ENCODE data around the gene FUT7.
A peak's percentile ranks its signal among the peaks of the same experiment; 100 is the strongest.

Gene FUT7

GRCh38 chr9:137002646-137003041 is 29.2 kb downstream of the FUT7 start:
- Mint-ChIP-seq H3K27ac (no peak overlapping the region), H3K36me3 (ENCODE audit: low read depth) (no peaks in the 10 kb centered on the region), H3K4me3 (no peak overlapping the region), H3K9me3 (no peaks in the 10 kb centered on the region), H3K27me3 (ENCODE audit: low read depth) (peaks cover 2% of the 10 kb centered on the region), H3K4me1 (ENCODE audit: low read depth) (peaks cover 17% of the 10 kb centered on the region)

DNA sequence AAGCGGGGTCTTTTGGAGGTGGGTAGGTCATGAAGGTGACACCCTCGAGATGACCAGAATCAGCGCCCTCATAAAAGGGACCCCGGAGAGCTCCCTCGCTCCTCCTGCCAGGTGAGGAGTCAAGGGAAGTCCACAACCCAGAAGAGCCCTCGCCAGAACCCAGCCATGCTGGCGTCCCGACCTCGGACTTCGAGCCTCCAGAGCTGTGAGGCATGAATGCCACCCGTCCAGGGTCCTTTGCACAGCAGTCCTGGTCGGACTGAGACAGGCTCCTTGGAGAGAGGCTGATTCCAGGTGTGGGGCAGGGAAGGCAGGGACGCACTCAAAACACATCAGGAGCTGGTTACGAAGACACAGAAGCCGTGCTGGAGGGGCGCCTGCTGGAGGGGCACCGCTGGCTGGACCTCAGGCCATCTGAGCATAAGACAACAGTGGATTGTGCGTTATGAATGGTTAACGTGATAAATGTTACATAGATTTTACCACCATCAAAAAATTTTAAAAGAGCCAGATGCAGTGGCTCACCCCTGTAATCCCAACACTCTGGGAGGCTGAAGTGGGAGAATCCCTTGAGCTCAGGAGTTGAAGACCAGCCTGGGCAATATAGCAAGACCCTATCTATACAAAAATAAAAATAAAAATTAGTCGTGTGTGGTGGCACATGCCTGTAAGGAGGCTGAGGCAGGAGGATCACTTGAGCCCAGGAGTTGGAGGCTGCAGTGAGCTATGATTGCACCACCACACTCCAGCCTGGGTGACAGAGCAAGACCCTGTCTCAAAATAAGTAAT is 29.8 kb downstream of the FUT7 start:
- Mint-ChIP-seq H3K4me1 (ENCODE audit: low read depth) (peaks cover 19% of the 10 kb centered on the region), H3K27ac (no peak overlapping the region), H3K9me3 (no peaks in the 10 kb centered on the region), H3K27me3 (ENCODE audit: low read depth) (peaks cover 4% of the 10 kb centered on the region), H3K4me3 (no peak overlapping the region), H3K36me3 (ENCODE audit: low read depth) (no peaks in the 10 kb centered on the region)

DNA sequence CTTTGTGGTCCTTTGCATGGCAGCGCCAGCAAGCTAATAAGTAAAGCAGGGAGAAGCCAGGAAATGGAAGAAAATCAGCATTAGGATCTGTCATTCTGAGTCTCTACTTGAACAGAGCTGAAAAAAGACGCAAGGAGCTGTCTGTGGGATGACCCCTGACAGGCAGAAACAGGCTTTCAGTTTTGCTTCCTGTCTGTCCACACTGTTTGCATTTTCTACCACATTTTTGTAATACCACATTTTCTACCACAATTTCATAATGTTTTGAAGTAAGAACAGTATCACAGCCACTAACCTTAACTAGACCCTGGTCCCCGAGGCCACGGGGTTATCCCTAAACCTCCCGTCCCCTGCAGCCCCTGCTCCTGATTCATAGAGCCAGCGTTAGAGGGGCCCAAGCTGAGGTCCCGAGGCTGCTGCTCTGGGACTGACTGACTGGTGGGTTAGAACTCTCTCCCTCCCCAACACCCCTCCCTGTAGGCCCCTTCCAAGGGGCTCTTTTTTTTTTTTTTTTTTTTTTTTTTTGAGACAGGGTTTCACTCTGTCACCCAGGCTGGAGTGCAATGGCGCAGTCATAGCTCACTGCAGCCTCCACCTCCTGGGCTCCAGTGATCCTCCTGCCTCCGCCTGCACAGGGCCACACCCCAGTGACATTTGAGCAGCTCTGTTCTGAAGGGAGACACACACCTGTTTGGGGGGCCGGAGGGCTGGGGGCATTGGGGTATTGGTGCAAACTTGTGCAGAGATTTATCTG is 31.5 kb downstream of the FUT7 start:
- no peaks in the 10 kb centered on the region for H3K9me3 Mint-ChIP-seq
- peaks cover 22% of the 10 kb centered on the region for H3K4me1 Mint-ChIP-seq (ENCODE audit: low read depth)
- no peaks in the 10 kb centered on the region for H3K36me3 Mint-ChIP-seq (ENCODE audit: low read depth)
- peaks cover 4% of the 10 kb centered on the region for H3K27me3 Mint-ChIP-seq (ENCODE audit: low read depth)
- peak overlapping the region; percentile 75 for H3K27ac Mint-ChIP-seq
- H3K4me3 Mint-ChIP-seq, result peak overlapping the region; percentile 11

DNA sequence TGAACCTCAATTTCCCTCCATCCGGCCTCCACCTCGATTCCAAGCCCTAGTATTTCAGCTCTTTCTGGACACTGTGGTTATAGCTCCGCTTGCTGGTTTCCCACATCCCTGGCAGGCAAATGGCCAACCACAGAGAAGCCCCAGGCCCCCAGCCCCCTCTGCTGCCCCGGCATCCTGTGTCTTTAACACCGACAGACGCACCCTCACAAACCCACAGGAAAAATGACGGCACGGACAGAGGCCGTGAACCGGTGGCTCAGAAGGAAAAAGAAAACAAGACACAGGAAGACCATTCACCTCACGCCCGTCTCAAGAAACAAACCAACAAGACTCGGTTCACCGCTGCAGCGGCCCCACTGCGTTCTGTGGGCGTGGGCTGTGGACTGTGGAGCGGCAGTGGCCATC is 34.1 kb downstream of the FUT7 start:
- Mint-ChIP-seq H3K36me3 (ENCODE audit: low read depth) (peaks cover 7% of the 10 kb centered on the region), H3K4me1 (ENCODE audit: low read depth) (peaks cover 27% of the 10 kb centered on the region), H3K4me3 (peak overlapping the region; percentile 64), H3K27me3 (ENCODE audit: low read depth) (peaks cover 4% of the 10 kb centered on the region), H3K9me3 (no peaks in the 10 kb centered on the region), H3K27ac (peak overlapping the region; percentile 73)

DNA sequence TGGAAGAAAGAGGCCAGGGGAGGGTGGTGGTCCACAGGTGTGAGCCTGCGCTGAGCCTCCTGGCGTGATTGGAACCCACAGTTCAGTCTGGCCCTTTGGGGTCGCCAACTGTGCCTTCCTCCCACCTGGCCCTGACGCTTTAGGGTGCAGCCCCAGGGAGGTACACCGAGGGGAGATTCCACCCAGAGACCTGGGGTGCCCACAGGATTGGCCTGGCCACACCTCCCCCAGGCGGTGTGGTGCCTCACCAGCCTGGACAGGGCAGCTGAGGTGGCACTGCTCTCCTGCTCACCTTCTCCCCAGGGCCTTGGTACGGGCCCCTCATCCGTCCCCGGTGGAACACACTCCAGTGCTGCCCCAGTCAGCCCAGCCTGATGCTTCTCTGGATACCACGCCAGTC is 34.5 kb downstream of the FUT7 start:
- peak overlapping the region; percentile 64 for H3K4me3 Mint-ChIP-seq
- peaks cover 27% of the 10 kb centered on the region for H3K4me1 Mint-ChIP-seq (ENCODE audit: low read depth)
- H3K27me3 Mint-ChIP-seq (ENCODE audit: low read depth), result peaks cover 4% of the 10 kb centered on the region
- H3K9me3 Mint-ChIP-seq, result no peaks in the 10 kb centered on the region
- H3K27ac Mint-ChIP-seq, result peak overlapping the region; percentile 73
- peaks cover 9% of the 10 kb centered on the region for H3K36me3 Mint-ChIP-seq (ENCODE audit: low read depth)

DNA sequence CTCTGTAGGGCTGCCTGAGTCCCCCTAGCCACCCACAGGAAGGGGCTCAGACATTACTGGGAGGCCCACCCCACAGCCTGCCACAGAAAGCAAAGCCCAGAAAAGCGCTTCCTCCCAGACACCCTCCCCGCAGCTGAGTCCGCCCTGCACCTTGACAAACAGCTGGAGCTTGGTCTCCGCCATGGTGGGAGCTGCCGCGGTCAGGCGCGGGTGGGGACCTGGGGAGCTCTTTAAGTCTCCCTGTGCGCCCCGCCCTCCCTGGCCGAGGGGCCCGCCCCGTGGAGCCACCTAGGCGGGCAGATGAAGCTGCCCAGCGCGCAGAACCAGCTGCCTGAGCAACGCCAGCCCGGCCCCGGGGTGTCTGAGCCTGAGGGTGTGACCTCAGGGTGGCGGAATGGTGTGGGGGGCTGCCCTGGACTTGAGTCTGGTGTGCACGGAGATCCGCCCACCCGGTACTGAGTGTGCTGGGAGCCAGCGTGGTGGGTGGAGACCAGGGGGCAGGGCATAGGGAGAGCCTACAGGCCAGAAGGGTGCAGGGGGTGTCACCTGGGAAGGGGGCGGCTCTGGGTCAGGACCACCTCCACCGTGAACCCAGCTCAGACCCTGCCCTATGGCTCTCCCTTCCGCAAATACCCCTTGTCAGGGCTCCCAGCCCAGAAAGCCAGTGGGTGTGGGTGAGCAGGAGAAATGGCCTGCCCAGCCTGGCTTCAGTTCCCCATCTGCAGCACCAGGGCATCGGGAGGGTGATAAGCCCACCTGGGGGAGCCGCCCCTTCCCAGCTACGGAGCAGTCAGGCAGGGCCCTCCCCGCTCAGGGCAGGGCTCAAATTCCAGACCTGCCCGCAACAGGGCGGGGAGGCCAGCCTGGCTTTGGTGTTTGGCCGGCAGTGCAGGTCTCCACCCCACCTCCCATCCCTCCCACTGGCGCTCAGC is 35.3 kb downstream of the FUT7 start, which contains the start of gene CLIC3:
Gene CLIC3, minus strand, starts transcription at position 208 of the 932 bp plus-strand sequence. Its CDS starts 25 bp downstream, at position 183.
- peak within 1 kb of the TSS; percentile 52 for H3K27ac Mint-ChIP-seq
- peaks cover 9% of the 10 kb centered on the region for H3K36me3 Mint-ChIP-seq (ENCODE audit: low read depth)
- no peaks in the 10 kb centered on the region for H3K9me3 Mint-ChIP-seq
- H3K4me3 Mint-ChIP-seq, result peak within 1 kb of the TSS; percentile 25
- H3K27me3 Mint-ChIP-seq (ENCODE audit: low read depth), result peaks cover 4% of the 10 kb centered on the region
- peaks cover 28% of the 10 kb centered on the region for H3K4me1 Mint-ChIP-seq (ENCODE audit: low read depth)

- peaks cover 4% of the 10 kb centered on the region for H3K27me3 Mint-ChIP-seq (ENCODE audit: low read depth)
- peak overlapping the region; percentile 25 for H3K4me3 Mint-ChIP-seq
- peaks cover 9% of the 10 kb centered on the region for H3K36me3 Mint-ChIP-seq (ENCODE audit: low read depth)
- no peaks in the 10 kb centered on the region for H3K9me3 Mint-ChIP-seq
- H3K4me1 Mint-ChIP-seq (ENCODE audit: low read depth), result peaks cover 33% of the 10 kb centered on the region
- H3K27ac Mint-ChIP-seq, result peak overlapping the region; percentile 52
Measured at GRCh38 chr9:136995772-136996311, 36.0 kb downstream of the FUT7 start.

- H3K4me1 Mint-ChIP-seq (ENCODE audit: low read depth), result peaks cover 32% of the 10 kb centered on the region
- H3K27ac Mint-ChIP-seq, result no peak overlapping the region
- peaks cover 4% of the 10 kb centered on the region for H3K27me3 Mint-ChIP-seq (ENCODE audit: low read depth)
- no peak overlapping the region for H3K4me3 Mint-ChIP-seq
- H3K9me3 Mint-ChIP-seq, result no peaks in the 10 kb centered on the region
- peaks cover 9% of the 10 kb centered on the region for H3K36me3 Mint-ChIP-seq (ENCODE audit: low read depth)
Measured at GRCh38 chr9:136995362-136995761, 36.5 kb downstream of the FUT7 start.

DNA sequence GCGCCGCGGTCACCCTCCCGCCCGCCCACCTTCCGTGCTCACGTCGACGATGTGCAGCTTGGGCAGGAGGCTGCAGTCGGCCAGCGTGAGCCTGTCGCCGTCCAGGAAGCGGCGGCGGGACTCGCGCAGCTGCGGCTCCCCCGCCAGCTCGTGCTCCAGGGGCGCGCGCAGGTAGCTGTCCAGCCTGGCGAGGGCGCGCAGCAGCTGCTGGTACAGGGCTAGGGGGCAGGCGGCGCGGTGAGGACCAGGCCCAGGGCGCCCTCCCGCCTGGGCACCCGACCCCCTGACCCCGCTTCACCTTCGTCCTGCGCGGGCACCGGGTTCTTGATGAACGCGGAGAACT is 37.0 kb downstream of the FUT7 start:
- Mint-ChIP-seq H3K9me3 (no peaks in the 10 kb centered on the region), H3K36me3 (ENCODE audit: low read depth) (peaks cover 9% of the 10 kb centered on the region), H3K4me1 (ENCODE audit: low read depth) (peaks cover 27% of the 10 kb centered on the region), H3K4me3 (no peak overlapping the region), H3K27me3 (ENCODE audit: low read depth) (peaks cover 9% of the 10 kb centered on the region), H3K27ac (no peak overlapping the region)

GRCh38 chr9:136994180-136994887 is 37.6 kb downstream of the FUT7 start:
- H3K4me3 Mint-ChIP-seq, result peak overlapping the region; percentile 84
- no peak overlapping the region for H3K27ac Mint-ChIP-seq
- no peaks in the 10 kb centered on the region for H3K9me3 Mint-ChIP-seq
- peaks cover 14% of the 10 kb centered on the region for H3K27me3 Mint-ChIP-seq (ENCODE audit: low read depth)
- H3K36me3 Mint-ChIP-seq (ENCODE audit: low read depth), result peaks cover 9% of the 10 kb centered on the region
- peaks cover 27% of the 10 kb centered on the region for H3K4me1 Mint-ChIP-seq (ENCODE audit: low read depth)

DNA sequence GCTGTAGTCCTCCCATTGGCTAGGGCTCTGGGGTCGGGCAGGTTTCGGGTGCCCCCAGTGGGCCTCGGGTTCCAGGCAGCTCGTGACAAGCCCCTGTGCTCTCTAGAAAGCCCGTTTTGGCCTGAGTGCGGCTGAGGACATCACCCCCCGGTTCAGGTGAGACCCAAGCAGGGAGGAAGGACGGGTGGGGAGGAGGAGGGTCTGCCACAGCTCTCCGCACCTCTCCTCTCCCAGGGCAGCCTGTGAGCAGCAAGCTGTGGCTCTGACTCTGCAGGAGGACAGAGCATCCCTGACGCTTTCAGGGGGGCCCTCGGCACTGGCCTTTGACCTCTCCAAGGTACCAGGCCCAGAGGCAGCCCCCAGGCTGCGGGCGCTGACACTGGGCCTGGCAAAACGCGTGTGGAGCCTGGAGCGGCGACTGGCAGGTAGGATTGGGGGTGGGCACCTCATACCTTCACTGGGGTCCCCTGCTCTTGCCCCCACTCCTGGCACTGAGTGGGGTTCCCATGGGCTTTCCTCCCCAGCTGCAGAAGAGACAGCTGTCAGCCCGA is 39.0 kb downstream of the FUT7 start:
- Mint-ChIP-seq H3K4me3 (peak overlapping the region; percentile 84), H3K27ac (peak overlapping the region; percentile 87), H3K9me3 (no peaks in the 10 kb centered on the region), H3K27me3 (ENCODE audit: low read depth) (peaks cover 26% of the 10 kb centered on the region), H3K4me1 (ENCODE audit: low read depth) (peaks cover 23% of the 10 kb centered on the region), H3K36me3 (ENCODE audit: low read depth) (peaks cover 9% of the 10 kb centered on the region)

GRCh38 chr9:136991993-136992818 is 39.7 kb downstream of the FUT7 start, which contains the start of gene PAXX:
PAXX (plus strand) TSS chr9:136992422; CDS start chr9:136992444, 22 bp downstream.
- Mint-ChIP-seq H3K9me3 (no peaks in the 10 kb centered on the region), H3K27me3 (ENCODE audit: low read depth) (peaks cover 28% of the 10 kb centered on the region), H3K27ac (peak within 1 kb of the TSS; percentile 88), H3K36me3 (ENCODE audit: low read depth) (peaks cover 9% of the 10 kb centered on the region), H3K4me3 (peak within 1 kb of the TSS; percentile 84), H3K4me1 (ENCODE audit: low read depth) (peaks cover 18% of the 10 kb centered on the region)
